OCI-LY3 (cell line): ENCODE results near the gene PTN.

Experiments used
- H2AFZ ChIP-seq: fragments of 200-600, 300-600 bp; shearing (Covaris generic); 2 replicates; pipeline ENCODE4 v1.6.0; 2014; ENCODE audit warnings: antibody characterized with exemption, low read depth, low read length
- H3K27ac ChIP-seq: fragments of 200-600, 300-600 bp; sonication (generic); 2 replicates; pipeline ENCODE4 v1.5.1; 2014; ENCODE audit warnings: mild to moderate bottlenecking, low read length, moderate library complexity, mixed read lengths
- H3K27me3 ChIP-seq: fragments of 200-600, 300-600 bp; sonication (generic); 2 replicates; pipeline ENCODE4 v1.6.1; 2014; ENCODE audit warnings: low read depth, low read length, mixed read lengths
- H3K36me3 ChIP-seq: fragments of 200-600, 300-600 bp; sonication (generic); replicated peaks from 2 replicates; pipeline ENCODE3; 2014; ENCODE audit warnings: low read depth, low read length, mixed read lengths
- H3K4me1 ChIP-seq: fragments of 300-600, 200-600 bp; sonication (generic); 2 replicates; pipeline ENCODE4 v1.6.1; 2014; ENCODE audit warnings: low read length, mixed read lengths
- H3K4me2 ChIP-seq: fragments of 200-600, 300-600 bp; sonication (generic); 2 replicates; pipeline ENCODE4 v1.6.1; 2014; ENCODE audit warnings: low read length, mixed read lengths
- H3K4me3 ChIP-seq: fragments of 300-600, 200-600 bp; sonication (generic); 2 replicates; pipeline ENCODE4 v1.5.1; 2014; ENCODE audit warnings: antibody characterized with exemption, mild to moderate bottlenecking, low read length, moderate library complexity
- H3K79me2 ChIP-seq: fragments of 300-600, 200-600 bp; shearing (Covaris generic); 2 replicates; pipeline ENCODE4 v1.6.1; 2014; ENCODE audit warnings: mild to moderate bottlenecking, low read length, mixed read lengths
- H3K9ac ChIP-seq: fragments of 300-600, 200-600 bp; shearing (Covaris generic); 2 replicates; pipeline ENCODE4 v1.6.0; 2014; ENCODE audit warnings: mild to moderate bottlenecking, low read length, moderate library complexity
- H3K9me3 ChIP-seq: fragments of 200-600, 300-600 bp; shearing (Covaris generic); 2 replicates; pipeline ENCODE4 v1.6.1; 2014; ENCODE audit warnings: low read length, mixed read lengths; ENCODE audit not compliant: insufficient read depth
- H4K20me1 ChIP-seq: fragments of 200-600, 300-600 bp; sonication (generic); 2 replicates; pipeline ENCODE4 v1.6.1; 2016; ENCODE audit warnings: low read length, mixed read lengths; ENCODE audit not compliant: insufficient read depth
- CTCF ChIP-seq: fragments of 200-600, 300-600 bp; sonication (generic); IDR thresholded peaks from 2 replicates; pipeline ENCODE4 v1.5.1; 2014; ENCODE audit warnings: antibody characterized with exemption, low read length, low read depth
- EZH2phosphoT487 ChIP-seq: fragments of 200-600 bp; shearing (Covaris generic); IDR thresholded peaks from 2 replicates; pipeline ENCODE4 v1.6.1; 2018; ENCODE audit warnings: antibody characterized with exemption, mixed run types, low read depth

Gene PTN

GRCh38 chr7:137296576-137296975, 47.0 kb downstream of the PTN start:
- Histone ChIP-seq H3K27me3 (no peaks in the 10 kb centered on the region), H3K4me2 (no peak overlapping the region), H4K20me1 (no peaks in the 10 kb centered on the region), H3K4me3 (no peak overlapping the region), H3K36me3 (no peaks in the 10 kb centered on the region), H3K4me1 (no peaks in the 10 kb centered on the region), H3K27ac (no peak overlapping the region), H2AFZ (no peak overlapping the region), H3K9ac (no peak overlapping the region), H3K79me2 (no peaks in the 10 kb centered on the region), H3K9me3 (no peaks in the 10 kb centered on the region)
- TF ChIP-seq EZH2phosphoT487, result no peak
- TF ChIP-seq CTCF, result no peak

- H3K79me2 ChIP-seq, result no peaks in the 10 kb centered on the region
- no peaks in the 10 kb centered on the region for H4K20me1 ChIP-seq
- no peaks in the 10 kb centered on the region for H3K27me3 ChIP-seq
- TF ChIP-seq EZH2phosphoT487, result no peak
- TF ChIP-seq CTCF, result no peak
- H3K36me3 ChIP-seq, result no peaks in the 10 kb centered on the region
- no peaks in the 10 kb centered on the region for H3K9me3 ChIP-seq
- H3K9ac ChIP-seq, result no peak overlapping the region
- no peak overlapping the region for H3K27ac ChIP-seq
- H3K4me1 ChIP-seq, result no peaks in the 10 kb centered on the region
- no peak overlapping the region for H2AFZ ChIP-seq
- no peak overlapping the region for H3K4me2 ChIP-seq
- H3K4me3 ChIP-seq, result no peak overlapping the region
These were observed 47.7 kb downstream of the PTN start for GRCh38 chr7:137295739-137296324.

GRCh38 chr7:137289101-137289500, 54.4 kb downstream of the PTN start:
- H3K27me3 ChIP-seq, result no peaks in the 10 kb centered on the region
- H2AFZ ChIP-seq, result no peak overlapping the region
- H3K4me1 ChIP-seq, result no peaks in the 10 kb centered on the region
- TF ChIP-seq CTCF, result no peak
- TF ChIP-seq EZH2phosphoT487, result no peak
- H3K9me3 ChIP-seq, result no peaks in the 10 kb centered on the region
- H3K9ac ChIP-seq, result no peak overlapping the region
- H3K79me2 ChIP-seq, result no peaks in the 10 kb centered on the region
- no peak overlapping the region for H3K4me3 ChIP-seq
- H3K4me2 ChIP-seq, result no peak overlapping the region
- H3K27ac ChIP-seq, result no peak overlapping the region
- no peaks in the 10 kb centered on the region for H3K36me3 ChIP-seq
- H4K20me1 ChIP-seq, result no peaks in the 10 kb centered on the region

- H3K27me3 ChIP-seq, result no peaks in the 10 kb centered on the region
- H4K20me1 ChIP-seq, result no peaks in the 10 kb centered on the region
- H3K27ac ChIP-seq, result no peak overlapping the region
- H3K4me1 ChIP-seq, result no peaks in the 10 kb centered on the region
- no peaks in the 10 kb centered on the region for H3K9me3 ChIP-seq
- peak; percentile 31; the same call in 1 of the 2 replicates for TF ChIP-seq CTCF
- TF ChIP-seq EZH2phosphoT487, result no peak
- no peaks in the 10 kb centered on the region for H3K36me3 ChIP-seq
- no peaks in the 10 kb centered on the region for H3K79me2 ChIP-seq
- no peak overlapping the region for H2AFZ ChIP-seq
- no peak overlapping the region for H3K4me3 ChIP-seq
- no peak overlapping the region for H3K4me2 ChIP-seq
- H3K9ac ChIP-seq, result no peak overlapping the region
These were observed 55.8 kb downstream of the PTN start for GRCh38 chr7:137287651-137288258.
